ENCODE results near the gene SERGEF.

DNA sequence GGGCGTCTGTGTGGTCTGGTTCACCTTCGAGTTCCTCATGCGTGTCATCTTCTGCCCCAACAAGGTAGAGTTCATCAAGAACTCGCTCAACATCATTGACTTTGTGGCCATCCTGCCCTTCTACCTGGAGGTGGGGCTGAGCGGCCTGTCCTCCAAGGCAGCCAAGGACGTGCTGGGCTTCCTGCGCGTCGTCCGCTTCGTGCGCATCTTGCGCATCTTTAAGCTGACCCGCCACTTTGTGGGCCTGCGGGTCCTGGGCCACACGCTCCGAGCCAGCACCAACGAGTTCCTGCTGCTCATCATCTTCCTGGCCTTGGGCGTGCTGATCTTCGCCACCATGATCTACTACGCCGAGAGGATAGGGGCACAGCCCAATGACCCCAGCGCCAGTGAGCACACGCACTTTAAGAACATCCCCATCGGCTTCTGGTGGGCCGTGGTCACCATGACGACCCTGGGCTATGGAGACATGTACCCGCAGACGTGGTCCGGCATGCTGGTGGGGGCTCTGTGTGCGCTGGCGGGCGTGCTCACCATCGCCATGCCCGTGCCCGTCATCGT is 240.9 kb downstream of the SERGEF start:
- TF ChIP-seq POLR2A (IDR thresholded peaks at IDR 0.05) = no peak
- TF ChIP-seq, protein P1, sequence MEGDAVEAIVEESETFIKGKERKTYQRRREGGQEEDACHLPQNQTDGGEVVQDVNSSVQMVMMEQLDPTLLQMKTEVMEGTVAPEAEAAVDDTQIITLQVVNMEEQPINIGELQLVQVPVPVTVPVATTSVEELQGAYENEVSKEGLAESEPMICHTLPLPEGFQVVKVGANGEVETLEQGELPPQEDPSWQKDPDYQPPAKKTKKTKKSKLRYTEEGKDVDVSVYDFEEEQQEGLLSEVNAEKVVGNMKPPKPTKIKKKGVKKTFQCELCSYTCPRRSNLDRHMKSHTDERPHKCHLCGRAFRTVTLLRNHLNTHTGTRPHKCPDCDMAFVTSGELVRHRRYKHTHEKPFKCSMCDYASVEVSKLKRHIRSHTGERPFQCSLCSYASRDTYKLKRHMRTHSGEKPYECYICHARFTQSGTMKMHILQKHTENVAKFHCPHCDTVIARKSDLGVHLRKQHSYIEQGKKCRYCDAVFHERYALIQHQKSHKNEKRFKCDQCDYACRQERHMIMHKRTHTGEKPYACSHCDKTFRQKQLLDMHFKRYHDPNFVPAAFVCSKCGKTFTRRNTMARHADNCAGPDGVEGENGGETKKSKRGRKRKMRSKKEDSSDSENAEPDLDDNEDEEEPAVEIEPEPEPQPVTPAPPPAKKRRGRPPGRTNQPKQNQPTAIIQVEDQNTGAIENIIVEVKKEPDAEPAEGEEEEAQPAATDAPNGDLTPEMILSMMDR (IDR thresholded peaks at IDR 0.05 in 8 of 11, conservative IDR thresholded peaks at IDR 0.05 in 3 of 11) = no peak
- TF ChIP-seq POLR2AphosphoS5 (IDR thresholded peaks at IDR 0.05) = no peak

All from spleen (tissue), 7 donors.